ENCODE data around the gene CYP26B1. TPM values are rescaled to one million over a fixed set of nuclear protein-coding genes. Genes with fewer than 3 reads are reported as not detected.

Gene CYP26B1
- total and polyA plus RNA-seq, 9 donors: 1.5 to 13.4 (median 4.5) TPM

DNA sequence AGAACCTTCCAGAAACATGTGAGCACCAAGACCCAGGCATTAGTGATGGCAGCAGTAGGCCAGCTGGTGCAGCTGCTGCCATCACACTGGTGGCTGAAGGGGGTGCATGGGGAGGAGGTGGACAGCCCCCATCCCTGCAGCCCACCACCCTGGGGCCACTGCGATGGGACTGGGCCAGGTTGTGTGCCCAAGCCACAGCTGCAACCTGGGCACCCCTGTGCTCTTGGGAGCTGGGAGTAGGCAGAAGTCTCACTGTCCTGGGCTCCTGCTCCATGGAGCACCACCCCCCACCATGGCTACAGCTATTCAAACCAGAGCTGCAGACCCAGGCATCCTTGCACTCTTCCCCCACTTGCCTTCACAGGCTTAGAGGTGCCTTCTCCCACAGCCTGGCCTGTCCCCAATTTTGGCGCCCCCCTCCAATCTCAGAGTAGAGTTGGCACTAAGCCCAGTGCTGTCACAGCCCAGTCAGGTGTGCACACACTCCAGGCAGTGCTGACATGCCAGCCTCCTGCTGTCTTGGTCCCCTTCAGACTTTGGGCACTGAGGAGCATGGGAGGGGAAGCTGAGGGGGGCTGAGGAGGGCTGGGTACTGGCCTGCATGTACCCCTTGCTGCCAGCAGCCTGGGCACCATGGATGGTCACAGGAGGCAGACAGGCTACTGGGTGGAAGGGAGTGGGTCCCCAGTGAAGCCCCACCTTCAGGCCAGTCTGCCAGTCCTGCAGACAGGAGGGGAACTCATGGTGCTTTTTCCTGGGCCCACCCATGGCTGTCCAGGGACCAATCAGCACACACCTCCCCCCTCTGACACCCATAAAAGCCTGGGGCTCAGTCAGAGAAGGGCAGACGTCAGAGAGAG lies 67.1 kb downstream of the CYP26B1 start:
- H3K4me1 ChIP-seq (ENCODE audit: insufficient read depth): no peaks in the 10 kb centered on the region
- no peak for DNase-seq
- intact Hi-C loops (cut with DNase I): no loop called here
- 67 to 80% (median 79%) methylated on average over 3 of the region's 3 CpGs for WGBS, 3 donors
- no peaks in the 10 kb centered on the region for H3K36me3 ChIP-seq
- H3K4me3 ChIP-seq: no peak overlapping the region
- TF ChIP-seq, protein P1, sequence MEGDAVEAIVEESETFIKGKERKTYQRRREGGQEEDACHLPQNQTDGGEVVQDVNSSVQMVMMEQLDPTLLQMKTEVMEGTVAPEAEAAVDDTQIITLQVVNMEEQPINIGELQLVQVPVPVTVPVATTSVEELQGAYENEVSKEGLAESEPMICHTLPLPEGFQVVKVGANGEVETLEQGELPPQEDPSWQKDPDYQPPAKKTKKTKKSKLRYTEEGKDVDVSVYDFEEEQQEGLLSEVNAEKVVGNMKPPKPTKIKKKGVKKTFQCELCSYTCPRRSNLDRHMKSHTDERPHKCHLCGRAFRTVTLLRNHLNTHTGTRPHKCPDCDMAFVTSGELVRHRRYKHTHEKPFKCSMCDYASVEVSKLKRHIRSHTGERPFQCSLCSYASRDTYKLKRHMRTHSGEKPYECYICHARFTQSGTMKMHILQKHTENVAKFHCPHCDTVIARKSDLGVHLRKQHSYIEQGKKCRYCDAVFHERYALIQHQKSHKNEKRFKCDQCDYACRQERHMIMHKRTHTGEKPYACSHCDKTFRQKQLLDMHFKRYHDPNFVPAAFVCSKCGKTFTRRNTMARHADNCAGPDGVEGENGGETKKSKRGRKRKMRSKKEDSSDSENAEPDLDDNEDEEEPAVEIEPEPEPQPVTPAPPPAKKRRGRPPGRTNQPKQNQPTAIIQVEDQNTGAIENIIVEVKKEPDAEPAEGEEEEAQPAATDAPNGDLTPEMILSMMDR (IDR thresholded peaks at IDR 0.05): no peak
- no peak for TF ChIP-seq EP300 (IDR thresholded peaks at IDR 0.05)
- no peak for TF ChIP-seq POLR2A (IDR thresholded peaks at IDR 0.05)
- H3K27me3 ChIP-seq: no peaks in the 10 kb centered on the region
- H3K27ac ChIP-seq: no peak overlapping the region
- H3K9me3 ChIP-seq: no peaks in the 10 kb centered on the region
